Measurements from ENCODE around the gene INO80E.
A peak's percentile ranks its signal among the peaks of the same experiment; 100 is the strongest.

INO80E gene

DNA sequence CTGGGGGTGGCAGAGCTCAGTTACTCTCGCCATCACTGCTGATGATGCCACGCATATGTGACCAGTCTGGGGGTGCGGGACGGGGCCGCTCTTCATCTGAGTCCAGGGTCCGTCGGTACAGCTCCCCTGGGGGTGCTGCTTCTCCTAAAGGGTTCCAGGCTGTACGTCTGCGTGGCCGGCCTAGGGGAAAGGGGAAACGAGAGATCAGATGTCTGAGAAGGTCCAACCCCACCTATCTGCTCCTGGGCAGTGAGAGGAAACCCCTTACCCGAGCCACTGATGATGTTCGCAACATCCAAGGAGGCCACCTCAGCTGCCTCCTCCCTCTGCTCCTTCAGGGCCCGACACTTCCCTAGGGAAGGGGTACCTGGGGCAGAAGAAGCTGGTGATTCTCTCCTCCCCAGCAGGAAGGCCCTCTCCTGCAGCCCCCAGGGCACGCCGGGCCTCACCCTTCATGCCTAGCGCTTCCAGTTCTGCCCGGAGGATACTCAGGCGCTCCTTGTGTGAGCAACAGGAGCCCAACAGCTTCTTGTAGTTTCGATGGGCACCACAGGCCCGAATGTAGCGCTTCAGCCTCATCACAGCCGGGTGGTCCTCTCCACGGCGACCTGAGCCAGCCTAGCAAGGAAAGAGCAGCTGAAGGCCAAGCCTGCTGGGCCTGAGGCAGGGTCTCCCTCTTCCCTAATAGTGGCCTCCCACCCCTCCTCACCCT is 2.7 kb upstream of the INO80E start:
- TF ChIP-seq, protein P1, sequence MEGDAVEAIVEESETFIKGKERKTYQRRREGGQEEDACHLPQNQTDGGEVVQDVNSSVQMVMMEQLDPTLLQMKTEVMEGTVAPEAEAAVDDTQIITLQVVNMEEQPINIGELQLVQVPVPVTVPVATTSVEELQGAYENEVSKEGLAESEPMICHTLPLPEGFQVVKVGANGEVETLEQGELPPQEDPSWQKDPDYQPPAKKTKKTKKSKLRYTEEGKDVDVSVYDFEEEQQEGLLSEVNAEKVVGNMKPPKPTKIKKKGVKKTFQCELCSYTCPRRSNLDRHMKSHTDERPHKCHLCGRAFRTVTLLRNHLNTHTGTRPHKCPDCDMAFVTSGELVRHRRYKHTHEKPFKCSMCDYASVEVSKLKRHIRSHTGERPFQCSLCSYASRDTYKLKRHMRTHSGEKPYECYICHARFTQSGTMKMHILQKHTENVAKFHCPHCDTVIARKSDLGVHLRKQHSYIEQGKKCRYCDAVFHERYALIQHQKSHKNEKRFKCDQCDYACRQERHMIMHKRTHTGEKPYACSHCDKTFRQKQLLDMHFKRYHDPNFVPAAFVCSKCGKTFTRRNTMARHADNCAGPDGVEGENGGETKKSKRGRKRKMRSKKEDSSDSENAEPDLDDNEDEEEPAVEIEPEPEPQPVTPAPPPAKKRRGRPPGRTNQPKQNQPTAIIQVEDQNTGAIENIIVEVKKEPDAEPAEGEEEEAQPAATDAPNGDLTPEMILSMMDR (IDR thresholded peaks at IDR 0.05; ENCODE audit: insufficient read depth, low read length, missing control alignments) = no peak
- CTCF ChIA-PET = interaction anchor here (0.6 to 1.7 kb wide), 3 partner anchors 31 to 181 kb away, joined by 3 to 5 read pairs (median 3); partner anchors contain the start of genes PRRT2 and TLCD3B
- DNase-seq (ENCODE audit: low read depth, low spot score) = no peak
- POLR2A ChIA-PET = interaction anchor here (1.0 to 2.9 kb wide), 3 partner anchors 8 to 20 kb away, joined by 3 to 18 read pairs (median 3); partner anchors contain the start of gene TAOK2
- H3K4me3 ChIP-seq (ENCODE audit: low read depth, low read length) = no peak overlapping the region

DNA sequence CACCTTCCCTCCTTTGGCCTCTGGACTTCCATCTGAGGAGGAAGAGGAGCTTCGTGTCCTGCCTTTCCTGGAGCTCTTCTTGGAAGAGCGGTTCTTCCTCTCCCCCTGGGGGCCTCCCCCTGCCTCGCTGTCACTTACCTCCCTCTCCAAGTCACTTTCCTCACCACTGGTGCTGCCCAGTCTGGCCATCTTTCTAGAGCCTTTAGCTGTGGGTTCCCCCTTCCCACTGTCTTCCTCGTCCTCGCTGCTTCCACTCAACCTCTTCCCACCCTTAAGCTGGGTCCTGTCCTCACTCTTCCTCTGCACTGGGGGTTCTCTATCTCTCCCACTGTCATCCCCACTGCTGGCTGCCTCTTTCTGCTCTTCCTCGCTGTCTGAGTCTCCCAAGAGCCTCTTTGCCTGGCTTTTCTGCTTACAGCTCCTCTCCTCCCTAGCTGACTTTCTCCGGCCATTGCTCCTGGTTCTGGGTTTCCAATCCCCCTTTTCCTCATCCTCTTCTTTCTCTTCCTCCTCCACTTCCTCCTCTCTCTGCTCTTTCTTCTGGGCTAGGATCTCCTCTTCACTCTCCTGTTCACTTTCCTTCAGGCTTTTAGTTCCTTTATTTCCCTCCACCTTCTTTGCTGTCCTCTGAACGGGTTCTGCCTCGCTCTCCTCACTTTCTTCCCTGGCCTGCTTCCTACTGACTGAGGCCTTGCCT is 2.0 kb upstream of the INO80E start:
- ChIA-PET POLR2A (interaction anchor here (1.0 to 2.9 kb wide), 4 partner anchors 8 to 20 kb away, joined by 3 to 18 read pairs (median 4); partner anchors contain the start of gene TAOK2), CTCF (interaction anchor here (0.6 to 1.7 kb wide), 2 partner anchors 31 to 182 kb away, joined by 3 to 5 read pairs; partner anchors contain the start of gene PRRT2)
- peak overlapping the region; percentile 93 for H3K4me3 ChIP-seq (ENCODE audit: low read depth, low read length)

DNA sequence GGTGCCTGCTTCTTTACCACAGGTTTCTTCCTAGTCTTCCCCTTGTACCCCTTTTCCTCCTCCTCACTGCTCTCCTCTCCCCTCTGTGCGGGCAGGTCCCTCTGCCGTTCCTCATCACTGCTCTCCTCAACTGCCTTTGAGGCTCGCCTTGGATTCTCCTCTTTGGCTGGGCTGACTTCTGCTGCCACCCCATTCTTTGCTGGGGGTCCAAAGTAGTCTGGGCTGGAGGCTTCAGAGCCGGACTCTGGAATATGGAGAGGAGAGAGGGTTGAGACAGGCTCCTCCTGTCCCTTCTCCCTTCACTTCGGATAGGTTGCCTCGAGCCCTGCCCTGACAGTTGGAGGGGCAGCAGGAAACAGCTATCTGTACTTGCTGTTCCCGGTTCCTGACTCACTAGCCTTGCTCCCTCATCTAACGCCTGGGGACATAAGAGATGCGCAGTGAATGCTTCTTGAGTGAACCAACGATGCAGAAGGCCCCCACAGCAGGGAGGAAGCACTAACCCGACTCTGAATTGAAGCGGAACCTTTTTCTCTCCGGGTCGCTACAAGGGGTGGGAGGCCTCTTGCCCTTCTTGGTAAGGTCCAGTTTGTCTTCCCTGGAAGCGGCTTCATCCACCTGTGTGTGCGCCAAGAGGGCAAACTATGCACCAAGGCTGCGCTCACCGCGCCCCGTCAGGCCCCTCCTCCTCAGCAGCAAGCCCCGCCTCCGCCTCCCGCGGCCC is 1.3 kb upstream of the INO80E start:
- TF ChIP-seq, protein P1 (IDR thresholded peaks at IDR 0.05; ENCODE audit: insufficient read depth, low read length, missing control alignments) = no peak
- ChIA-PET POLR2A (interaction anchor here (1.1 to 2.9 kb wide), 3 partner anchors 9 to 21 kb away, joined by 3 to 18 read pairs (median 4); partner anchors contain the start of gene TAOK2), CTCF (interaction anchor here (1.0 to 3.3 kb wide), 3 partner anchors 11 to 37 kb away, joined by 3 to 23 read pairs (median 4); partner anchors contain the start of gene TLCD3B)
- H3K4me3 ChIP-seq (ENCODE audit: low read depth, low read length) = peak overlapping the region; percentile 93
- DNase-seq (ENCODE audit: low read depth, low spot score) = no peak

More for the DNA sequence above, 2.0 kb upstream of the INO80E start:
- no peak for DNase-seq (ENCODE audit: low read depth, low spot score)
- TF ChIP-seq, protein P1 (IDR thresholded peaks at IDR 0.05; ENCODE audit: insufficient read depth, low read length, missing control alignments) = no peak

DNA sequence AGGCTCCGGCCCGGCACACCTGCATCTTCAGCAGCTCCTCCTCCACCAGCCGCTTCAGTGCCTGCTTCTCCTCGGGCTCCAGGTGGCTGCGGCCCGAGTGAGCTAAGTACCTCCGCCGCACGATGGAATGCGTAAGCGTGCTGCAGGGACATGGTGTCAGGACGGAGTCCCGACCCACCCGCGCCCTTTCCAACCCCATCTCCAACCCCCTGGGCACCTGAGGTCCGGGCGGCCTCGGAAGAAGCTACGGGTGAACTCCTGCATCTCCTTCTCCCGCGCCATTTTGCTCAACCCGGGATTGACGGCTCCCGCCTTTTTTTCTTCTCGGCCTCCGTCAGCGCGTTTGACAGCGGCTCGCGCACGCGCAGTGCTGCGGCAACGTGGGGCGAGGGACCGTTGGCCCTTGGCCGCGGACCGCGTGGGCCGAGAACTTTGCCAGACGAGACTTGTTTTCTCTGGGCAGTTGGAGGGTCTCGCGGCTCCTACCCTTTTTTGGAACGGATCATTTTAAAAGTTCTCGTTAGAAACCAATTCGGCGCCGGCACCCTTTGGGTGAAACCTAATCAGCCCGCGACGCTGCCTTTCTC is 624 bp upstream of the INO80E start, which contains the start of gene HIRIP3:
Gene HIRIP3 (minus strand): TSS at position 294 of the 587 bp plus-strand sequence. CDS start 12 bp downstream, at position 282.
- no peak for DNase-seq (ENCODE audit: low read depth, low spot score)
- POLR2A ChIA-PET = interaction anchor here (1.4 to 2.9 kb wide), 2 partner anchors 10 to 22 kb away, joined by 4 to 18 read pairs; partner anchors contain the start of gene TAOK2
- peak within 1 kb of the TSS; percentile 93 for H3K4me3 ChIP-seq (ENCODE audit: low read depth, low read length)
- CTCF ChIA-PET = interaction anchor here (1.0 to 3.3 kb wide), 5 partner anchors 10 to 97 kb away, joined by 3 to 23 read pairs (median 4); partner anchors contain the start of genes TAOK2 and TLCD3B
- TF ChIP-seq, protein P1 (IDR thresholded peaks at IDR 0.05; ENCODE audit: insufficient read depth, low read length, missing control alignments) = no peak

- H3K4me3 ChIP-seq (ENCODE audit: low read depth, low read length) = peak overlapping the region; percentile 93
- ChIA-PET POLR2A (no interaction called here), CTCF (interaction anchor here (0.7 to 3.3 kb wide), 6 partner anchors 9 to 189 kb away, joined by 3 to 23 read pairs (median 4); no protein-coding TSS in a partner anchor)
- DNase-seq (ENCODE audit: low read depth, low spot score) = no peak
- TF ChIP-seq, protein P1 (IDR thresholded peaks at IDR 0.05; ENCODE audit: insufficient read depth, low read length, missing control alignments) = no peak
Observed at GRCh38 chr16:29996766-29997250, 767 bp downstream of the INO80E start.
